CD14-positive monocyte (primary cell): ENCODE data around the gene CBY2. TPM values are rescaled to one million over a fixed set of nuclear protein-coding genes. Genes with fewer than 3 reads are reported as not detected.

Experiments
- DNase-seq, 3 donors: peaks; one replicate each; pipeline ENCODE4 v3.0.0-alpha.2; 2011 to 2022
- H2AFZ ChIP-seq: 2 replicates; pipeline ENCODE4 v1.6.0; 2012; ENCODE audit warnings: mild to moderate bottlenecking, low read depth, low read length, inconsistent platforms; ENCODE audit not compliant: insufficient read depth, poor library complexity, severe bottlenecking
- H3K27ac ChIP-seq, 2 donors: 1 replicate in 1 of 2; 2 replicates in 1 of 2; pipeline ENCODE4 v1.5.1; 2012 to 2013; ENCODE audit warnings: low read length in 2 of 2, control low read depth in 1 of 2, inconsistent platforms in 1 of 2, low read depth in 1 of 2, mild to moderate bottlenecking in 1 of 2
- H3K27me3 ChIP-seq, 2 donors: one replicate each; pipeline versions ENCODE4 v1.6.0 to v1.6.1; 2011 to 2013; ENCODE audit warnings: low read length in 2 of 2; ENCODE audit not compliant: control insufficient read depth in 2 of 2, insufficient read depth in 2 of 2
- H3K36me3 ChIP-seq, 2 donors: replicated peaks in 1 of 2; 1 replicate in 1 of 2; 2 replicates in 1 of 2; pipeline versions ENCODE4 v1.5.1 to v1.6.1; 2012 to 2013; ENCODE audit warnings: low read length in 2 of 2, control low read depth in 1 of 2, inconsistent platforms in 1 of 2, mild to moderate bottlenecking in 1 of 2; ENCODE audit not compliant: insufficient read depth in 2 of 2, control insufficient read depth in 1 of 2
- H3K4me1 ChIP-seq, 2 donors: 1 replicate in 1 of 2; 2 replicates in 1 of 2; pipeline versions ENCODE4 v1.5.1 to v1.6.1; 2012 to 2013; ENCODE audit warnings: low read length in 2 of 2, control low read depth in 1 of 2, inconsistent platforms in 1 of 2, mild to moderate bottlenecking in 1 of 2, moderate library complexity in 1 of 2; ENCODE audit not compliant: insufficient read depth in 2 of 2, control insufficient read depth in 1 of 2
- H3K4me2 ChIP-seq: replicated peaks from 2 replicates; pipeline ENCODE3; 2012; ENCODE audit warnings: low read length, moderate library complexity, mild to moderate bottlenecking; ENCODE audit not compliant: poor library complexity, severe bottlenecking; ENCODE audit errors: extremely low read depth
- H3K4me3 ChIP-seq, 3 experiments: fragments of 200-600 bp in 1 of 3; sonication (generic) in 1 of 3; replicated peaks in 1 of 3; 1 replicate in 2 of 3; 2 replicates in 1 of 3; pipeline ENCODE4 v1.5.1; 2011 to 2013; ENCODE audit warnings: low read length in 3 of 3, mild to moderate bottlenecking in 3 of 3, control low read depth in 2 of 3, low read depth in 2 of 3, inconsistent platforms in 1 of 3, moderate library complexity in 1 of 3
- H3K79me2 ChIP-seq: 2 replicates; pipeline ENCODE4 v1.6.0; 2012; ENCODE audit warnings: mild to moderate bottlenecking, control low read depth, inconsistent platforms, low read length, moderate library complexity; ENCODE audit not compliant: insufficient read depth
- H3K9ac ChIP-seq: 2 replicates; pipeline ENCODE4 v1.6.0; 2017; ENCODE audit warnings: low read length, mild to moderate bottlenecking; ENCODE audit not compliant: insufficient read depth, poor library complexity, severe bottlenecking
- H3K9me3 ChIP-seq, 2 donors: replicated peaks in 1 of 2; 1 replicate in 1 of 2; 2 replicates in 1 of 2; pipeline versions ENCODE4 v1.5.1 to v1.6.1; 2012 to 2013; ENCODE audit warnings: low read length in 2 of 2, control low read depth in 1 of 2; ENCODE audit not compliant: control insufficient read depth in 1 of 2, insufficient read depth in 1 of 2
- H4K20me1 ChIP-seq: 2 replicates; pipeline ENCODE4 v1.6.0; 2012; ENCODE audit warnings: mild to moderate bottlenecking, low read length, control low read depth, moderate library complexity; ENCODE audit not compliant: insufficient read depth
- H3K27ac Mint-ChIP-seq, 7 donors: one replicate each; pipeline ENCODE4 v1.8.0; 2020; ENCODE audit warnings: mild to moderate bottlenecking in 7 of 7, mixed read lengths in 7 of 7, moderate library complexity in 6 of 7, inconsistent platforms in 2 of 7
- H3K27me3 Mint-ChIP-seq, 3 donors: one replicate each; pipeline ENCODE4 v1.8.0; 2021 to 2022; ENCODE audit warnings: low read depth in 3 of 3, mild to moderate bottlenecking in 3 of 3, mixed read lengths in 3 of 3, moderate library complexity in 3 of 3, inconsistent platforms in 1 of 3
- H3K36me3 Mint-ChIP-seq, 2 donors: one replicate each; pipeline ENCODE4 v1.8.0; 2020; ENCODE audit warnings: mixed read lengths in 2 of 2, inconsistent platforms in 1 of 2, mild to moderate bottlenecking in 1 of 2
- H3K4me1 Mint-ChIP-seq: one replicate; pipeline ENCODE4 v1.8.0; 2020; ENCODE audit warnings: mild to moderate bottlenecking, mixed read lengths
- H3K4me3 Mint-ChIP-seq, 2 donors: one replicate each; pipeline ENCODE4 v1.8.0; 2020; ENCODE audit warnings: mild to moderate bottlenecking in 2 of 2, mixed read lengths in 2 of 2, moderate library complexity in 1 of 2
- H3K9me3 Mint-ChIP-seq, 7 donors: one replicate each; pipeline ENCODE4 v1.8.0; 2020 to 2022; ENCODE audit warnings: mixed read lengths in 7 of 7, mild to moderate bottlenecking in 6 of 7, moderate library complexity in 6 of 7, inconsistent platforms in 2 of 7
- WGBS: methylation state at CpG from one replicate; pipeline ENCODE4 v1.1.5; 2013; ENCODE audit warnings: missing lambda C conversion rate; ENCODE audit not compliant: insufficient coverage; 5-methylcytosine and 5-hydroxymethylcytosine counted together
- intact Hi-C, 2 donors: fragments of 100-400 bp; cut with micrococcal nuclease; formaldehyde crosslinking; loops; one replicate each; pipeline versions ENCODE4 v1.15.0 to v1.15.1; 2023
- polyA plus RNA-seq, 3 donors: library from polyadenylated mRNA; depleted of rRNA in 1 of 3; unstranded in 2 of 3; stranded (reverse) in 1 of 3; fragments of 300-500 nt in 2 of 3; fragments of >200 nt in 1 of 3; fragmentation: Illumina TruSeq in 2 of 3; gene quantifications; 1 replicate in 2 of 3; 2 replicates in 1 of 3; pipeline ENCODE4 v1.2.3, GENCODE V29; 2012 to 2021
- TF ChIP-seq, protein P1 (sequence below): fragments of 200-600 bp; IDR thresholded peaks from one replicate; pipeline ENCODE4 v1.8.0; 2022; ENCODE audit warnings: antibody characterized with exemption, mild to moderate bottlenecking

CBY2 gene
- polyA plus RNA-seq, 3 donors: not detected

DNA sequence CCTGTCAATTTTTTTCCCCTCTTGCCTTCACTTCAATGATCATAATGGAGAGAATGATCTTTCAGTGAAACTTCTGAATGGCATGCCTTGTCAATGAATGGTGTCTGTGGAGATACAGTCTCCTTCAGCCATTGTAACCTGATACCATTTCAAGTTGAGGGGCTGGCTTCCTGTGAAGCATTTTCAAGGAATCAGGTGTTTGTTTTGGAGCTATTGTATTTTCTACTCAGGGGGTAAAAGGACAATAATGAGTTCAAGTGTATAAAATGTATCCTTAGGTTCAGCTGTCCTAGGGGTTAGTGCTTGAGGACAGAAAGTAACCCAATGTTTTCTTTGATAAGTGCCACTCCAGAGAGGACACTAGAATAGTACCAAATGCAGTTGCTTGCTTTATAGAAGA, 23.8 kb upstream of the CBY2 start:
- H3K79me2 ChIP-seq: no peaks in the 10 kb centered on the region
- H3K36me3 Mint-ChIP-seq: no peaks in the 10 kb centered on the region
- H2AFZ ChIP-seq: no peak overlapping the region
- H3K4me1 ChIP-seq: peaks cover 0 to 6% of the 10 kb centered on the region in 2 donors
- intact Hi-C loops: no loop called here
- no peaks in the 10 kb centered on the region for H4K20me1 ChIP-seq
- no peak overlapping the region for H3K4me3 ChIP-seq
- peaks cover 0 to 3% (median 0%) of the 10 kb centered on the region in 7 donors for H3K9me3 Mint-ChIP-seq
- no peak overlapping the region for H3K9ac ChIP-seq
- H3K4me1 Mint-ChIP-seq: peaks cover 8% of the 10 kb centered on the region
- H3K4me3 Mint-ChIP-seq: no peak overlapping the region
- TF ChIP-seq, protein P1, sequence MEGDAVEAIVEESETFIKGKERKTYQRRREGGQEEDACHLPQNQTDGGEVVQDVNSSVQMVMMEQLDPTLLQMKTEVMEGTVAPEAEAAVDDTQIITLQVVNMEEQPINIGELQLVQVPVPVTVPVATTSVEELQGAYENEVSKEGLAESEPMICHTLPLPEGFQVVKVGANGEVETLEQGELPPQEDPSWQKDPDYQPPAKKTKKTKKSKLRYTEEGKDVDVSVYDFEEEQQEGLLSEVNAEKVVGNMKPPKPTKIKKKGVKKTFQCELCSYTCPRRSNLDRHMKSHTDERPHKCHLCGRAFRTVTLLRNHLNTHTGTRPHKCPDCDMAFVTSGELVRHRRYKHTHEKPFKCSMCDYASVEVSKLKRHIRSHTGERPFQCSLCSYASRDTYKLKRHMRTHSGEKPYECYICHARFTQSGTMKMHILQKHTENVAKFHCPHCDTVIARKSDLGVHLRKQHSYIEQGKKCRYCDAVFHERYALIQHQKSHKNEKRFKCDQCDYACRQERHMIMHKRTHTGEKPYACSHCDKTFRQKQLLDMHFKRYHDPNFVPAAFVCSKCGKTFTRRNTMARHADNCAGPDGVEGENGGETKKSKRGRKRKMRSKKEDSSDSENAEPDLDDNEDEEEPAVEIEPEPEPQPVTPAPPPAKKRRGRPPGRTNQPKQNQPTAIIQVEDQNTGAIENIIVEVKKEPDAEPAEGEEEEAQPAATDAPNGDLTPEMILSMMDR: no peak
- no peaks in the 10 kb centered on the region for H3K36me3 ChIP-seq
- no peak for DNase-seq
- H3K27me3 Mint-ChIP-seq: peaks cover 2 to 3% (median 3%) of the 10 kb centered on the region in 3 donors
- no peaks in the 10 kb centered on the region for H3K9me3 ChIP-seq
- H3K27me3 ChIP-seq: no peaks in the 10 kb centered on the region
- no peak overlapping the region for H3K27ac ChIP-seq
- no peak overlapping the region for H3K4me2 ChIP-seq
- H3K27ac Mint-ChIP-seq: no peak overlapping the region

- no CpG with 5 or more reads among the region's 6 CpGs for WGBS
- H3K9me3 ChIP-seq: no peaks in the 10 kb centered on the region
- H3K4me3 ChIP-seq: no peak overlapping the region
- H3K4me1 ChIP-seq: no peaks in the 10 kb centered on the region
- Mint-ChIP-seq H3K27me3 (peaks cover 1 to 5% (median 2%) of the 10 kb centered on the region in 3 donors), H3K27ac (no peak overlapping the region), H3K4me3 (no peak overlapping the region), H3K36me3 (no peaks in the 10 kb centered on the region), H3K4me1 (no peaks in the 10 kb centered on the region), H3K9me3 (peaks cover 0 to 3% (median 0%) of the 10 kb centered on the region in 7 donors)
- H3K9ac ChIP-seq: no peak overlapping the region
- intact Hi-C loops: no loop called here
- H3K27ac ChIP-seq: no peak overlapping the region
- H3K36me3 ChIP-seq: no peaks in the 10 kb centered on the region
- H4K20me1 ChIP-seq: no peaks in the 10 kb centered on the region
- H3K4me2 ChIP-seq: no peak overlapping the region
- H3K27me3 ChIP-seq: no peaks in the 10 kb centered on the region
- H3K79me2 ChIP-seq: no peaks in the 10 kb centered on the region
- no peak for DNase-seq
- TF ChIP-seq, protein P1: no peak
- H2AFZ ChIP-seq: no peak overlapping the region
Observed at GRCh38 chr13:45681113-45681512, 21.0 kb upstream of the CBY2 start.
